RWPE2 (cell line): ENCODE results near the gene KCNJ16.

Source experiments
- ATAC-seq: fragments of 200-7000 bp; cut with Tn5 transposase; 3 replicates; pipeline ENCODE4 v1.9.1; 2021; ENCODE audit warnings: low read depth
- DNase-seq: peaks from one replicate; pipeline ENCODE4 v3.0.0-alpha.2; 2020; ENCODE audit warnings: low spot score
- H3K27ac ChIP-seq: fragments of 450-650 bp; 2 replicates; pipeline ENCODE4 v1.5.1; 2017; ENCODE audit warnings: mild to moderate bottlenecking; ENCODE audit not compliant: poor library complexity, severe bottlenecking
- H3K27me3 ChIP-seq: fragments of 250-450 bp; sonication (Bioruptor Pico); 2 replicates; pipeline ENCODE4 v1.5.1; 2021; ENCODE audit warnings: mild to moderate bottlenecking, moderate library complexity; ENCODE audit not compliant: insufficient read depth, poor library complexity, severe bottlenecking
- H3K36me3 ChIP-seq: fragments of 250-450 bp; sonication (Bioruptor Pico); 2 replicates; pipeline ENCODE4 v1.5.1; 2020; ENCODE audit warnings: low read depth, mild to moderate bottlenecking, moderate library complexity
- H3K4me1 ChIP-seq: fragments of 250-450 bp; sonication (Bioruptor Pico); 2 replicates; pipeline ENCODE4 v1.5.1; 2021; ENCODE audit warnings: mild to moderate bottlenecking, moderate library complexity; ENCODE audit not compliant: insufficient read depth, poor library complexity, severe bottlenecking
- H3K4me3 ChIP-seq: fragments of 250-450 bp; sonication (Bioruptor Pico); 2 replicates; pipeline ENCODE4 v1.5.1; 2021; ENCODE audit warnings: mild to moderate bottlenecking, moderate library complexity; ENCODE audit not compliant: severe bottlenecking
- H3K9me3 ChIP-seq: fragments of 250-450 bp; sonication (Bioruptor Pico); 2 replicates; pipeline ENCODE4 v1.5.1; 2021; ENCODE audit warnings: mild to moderate bottlenecking, moderate library complexity; ENCODE audit not compliant: severe bottlenecking
- TF ChIP-seq, protein P1 (sequence below): fragments of 450-650 bp; IDR thresholded peaks from one replicate; pipeline ENCODE4 v1.5.1; 2017; ENCODE audit warnings: mild to moderate bottlenecking, moderate library complexity; ENCODE audit not compliant: poor library complexity, severe bottlenecking

The KCNJ16 gene

DNA sequence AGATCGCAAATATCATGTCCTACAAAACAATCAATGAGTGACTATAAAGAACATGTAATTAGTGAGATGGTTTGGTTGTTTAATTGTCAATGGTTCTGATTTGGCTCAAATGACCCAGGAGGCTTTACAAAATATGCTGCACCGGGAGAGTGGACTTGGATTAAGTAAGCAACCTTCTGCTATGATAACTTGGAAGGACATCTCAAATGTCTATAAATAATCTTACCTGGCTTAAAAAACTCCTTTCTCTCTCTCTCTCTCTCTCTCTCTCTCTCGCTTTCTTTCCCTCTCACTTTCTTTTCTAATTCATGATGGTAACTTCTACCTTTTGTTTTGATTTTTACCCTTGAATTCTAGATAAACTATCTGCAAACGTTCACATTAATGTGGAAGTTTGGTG lies 108.5 kb downstream of the KCNJ16 start:
- Histone ChIP-seq H3K4me1 (peaks cover 26% of the 10 kb centered on the region), H3K4me3 (no peak overlapping the region), H3K36me3 (no peaks in the 10 kb centered on the region), H3K9me3 (no peaks in the 10 kb centered on the region), H3K27ac (no peak overlapping the region), H3K27me3 (no peaks in the 10 kb centered on the region)
- TF ChIP-seq, protein P1, sequence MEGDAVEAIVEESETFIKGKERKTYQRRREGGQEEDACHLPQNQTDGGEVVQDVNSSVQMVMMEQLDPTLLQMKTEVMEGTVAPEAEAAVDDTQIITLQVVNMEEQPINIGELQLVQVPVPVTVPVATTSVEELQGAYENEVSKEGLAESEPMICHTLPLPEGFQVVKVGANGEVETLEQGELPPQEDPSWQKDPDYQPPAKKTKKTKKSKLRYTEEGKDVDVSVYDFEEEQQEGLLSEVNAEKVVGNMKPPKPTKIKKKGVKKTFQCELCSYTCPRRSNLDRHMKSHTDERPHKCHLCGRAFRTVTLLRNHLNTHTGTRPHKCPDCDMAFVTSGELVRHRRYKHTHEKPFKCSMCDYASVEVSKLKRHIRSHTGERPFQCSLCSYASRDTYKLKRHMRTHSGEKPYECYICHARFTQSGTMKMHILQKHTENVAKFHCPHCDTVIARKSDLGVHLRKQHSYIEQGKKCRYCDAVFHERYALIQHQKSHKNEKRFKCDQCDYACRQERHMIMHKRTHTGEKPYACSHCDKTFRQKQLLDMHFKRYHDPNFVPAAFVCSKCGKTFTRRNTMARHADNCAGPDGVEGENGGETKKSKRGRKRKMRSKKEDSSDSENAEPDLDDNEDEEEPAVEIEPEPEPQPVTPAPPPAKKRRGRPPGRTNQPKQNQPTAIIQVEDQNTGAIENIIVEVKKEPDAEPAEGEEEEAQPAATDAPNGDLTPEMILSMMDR = no peak
- DNase-seq (no peak), ATAC-seq (no peak)

- Histone ChIP-seq H3K27me3 (no peaks in the 10 kb centered on the region), H3K27ac (no peak overlapping the region), H3K36me3 (no peaks in the 10 kb centered on the region), H3K4me3 (no peak overlapping the region), H3K4me1 (peaks cover 26% of the 10 kb centered on the region), H3K9me3 (no peaks in the 10 kb centered on the region)
- DNase-seq (no peak), ATAC-seq (no peak)
- TF ChIP-seq, protein P1 = no peak
These were observed 109.2 kb downstream of the KCNJ16 start for GRCh38 chr17:70184207-70184606.

GRCh38 chr17:70184770-70185169 lies 109.7 kb downstream of the KCNJ16 start:
- H3K4me3 ChIP-seq = no peak overlapping the region
- no peak for DNase-seq

More at GRCh38 chr17:70184770-70185169, 109.7 kb downstream of the KCNJ16 start:
- no peaks in the 10 kb centered on the region for H3K9me3 ChIP-seq
- H3K4me1 ChIP-seq = peaks cover 26% of the 10 kb centered on the region
- peak; percentile 91 for ATAC-seq
- peak overlapping the region; percentile 24 for H3K27ac ChIP-seq
- no peaks in the 10 kb centered on the region for H3K27me3 ChIP-seq
- H3K36me3 ChIP-seq = no peaks in the 10 kb centered on the region
- TF ChIP-seq, protein P1 = no peak
